NT2/D1 (cell line): ENCODE results near the gene MACROH2A2.

Source experiments
- YY1 ChIP-seq: IDR thresholded peaks from 2 replicates; pipeline ENCODE4 v1.6.1; 2011; ENCODE audit not compliant: insufficient read length, insufficient read depth
- ZNF274 ChIP-seq: IDR thresholded peaks from 2 replicates; pipeline ENCODE4 v1.6.1; 2011; ENCODE audit warnings: mild to moderate bottlenecking, low read depth, low read length

- TF ChIP-seq YY1 (no peak), ZNF274 (no peak)
These were observed 85.6 kb downstream of the MACROH2A2 start for GRCh38 chr10:70137927-70138883.
